PFSK-1 (cell line): Measurements from ENCODE around the gene BEGAIN.

Experiments
- POLR2AphosphoS5 ChIP-seq: IDR thresholded peaks from 2 replicates; pipeline ENCODE4 v1.6.1; 2012; ENCODE audit warnings: low read depth, mild to moderate bottlenecking, control low read depth, low read length, moderate library complexity
- REST ChIP-seq, 2 experiments: IDR thresholded peaks; 2 replicates each; pipeline versions ENCODE4 v1.6.1 to v1.8.0; 2011 to 2012; ENCODE audit warnings: low read depth in 2 of 2, low read length in 2 of 2, control low read depth in 1 of 2, inconsistent platforms in 1 of 2, mild to moderate bottlenecking in 1 of 2, moderate library complexity in 1 of 2; ENCODE audit not compliant: insufficient read depth in 1 of 2
- SIN3A ChIP-seq: IDR thresholded peaks from 2 replicates; pipeline ENCODE4 v1.6.1; 2012; ENCODE audit warnings: mild to moderate bottlenecking, low read length, moderate library complexity, borderline replicate concordance; ENCODE audit not compliant: insufficient read depth
- TAF1 ChIP-seq: IDR thresholded peaks from 2 replicates; pipeline ENCODE4 v1.6.1; 2012; ENCODE audit warnings: low read length, control low read depth, borderline replicate concordance; ENCODE audit not compliant: insufficient read depth

GRCh38 chr14:100572543-100572942 is 14.7 kb downstream of the BEGAIN start:
- no peak for TF ChIP-seq POLR2AphosphoS5
- no peak for TF ChIP-seq REST (IDR thresholded peaks at IDR 0.05; ENCODE audit: insufficient read depth in 1 of 2, low read depth in 2 of 2, low read length in 2 of 2)
- TF ChIP-seq TAF1, result no peak
- TF ChIP-seq SIN3A, result no peak
